Forelimb muscle (tissue), 1 donor: ENCODE results near the gene CPN2. TPM values are rescaled to one million over a fixed set of nuclear protein-coding genes. Genes with fewer than 3 reads are reported as not detected.

Experiments
- DNase-seq: peaks from one replicate; pipeline ENCODE4 v3.0.0-alpha.2; 2013; ENCODE audit warnings: low read depth
- polyA plus RNA-seq: library from polyadenylated mRNA; unstranded; fragments of 120-200 nt; gene quantifications from one replicate; pipeline ENCODE4 v1.2.1, GENCODE V29; 2013; ENCODE audit not compliant: insufficient read length

Gene CPN2
- polyA plus RNA-seq, 1 donor, result not detected

GRCh38 chr3:194294895-194295214, 56.3 kb downstream of the CPN2 start:
- no peak for DNase-seq

- DNase-seq, result no peak
Measured at GRCh38 chr3:194294199-194294894, 56.8 kb downstream of the CPN2 start.

- DNase-seq, result no peak
Measured at GRCh38 chr3:194293546-194294198, 57.5 kb downstream of the CPN2 start.

GRCh38 chr3:194292331-194292730, 58.8 kb downstream of the CPN2 start:
- no peak for DNase-seq

Other genes with a start within 250 kb of the CPN2 start
- 30.3 TPM for gene HES1, start 215.2 kb downstream of the CPN2 start, polyA plus RNA-seq
- 0.18 TPM for gene LRRC15, start 18.4 kb upstream of the CPN2 start, polyA plus RNA-seq
- 0.35 TPM for gene GP5, start 47.9 kb upstream of the CPN2 start, polyA plus RNA-seq
- gene ATP13A3, start 135.7 kb upstream of the CPN2 start, polyA plus RNA-seq, result 22.6 TPM